Activated B cell treated with CpG ODN at 0.5 μM for 24 hours (primary cell): Measurements from ENCODE around the gene EFCAB8. TPM values are rescaled to one million over a fixed set of nuclear protein-coding genes. Genes with fewer than 3 reads are reported as not detected.

Source experiments
- ATAC-seq: fragments of 200-7000 bp; cut with Tn5 transposase; one replicate; pipeline ENCODE4 v1.10.0; 2021; ENCODE audit warnings: low read depth, mild to moderate bottlenecking, moderate library complexity
- CTCF ChIA-PET: fragments of 350-600 bp; sonication (Branson Sonifier 250); formaldehyde crosslinking; loops from one replicate; lab custom pipeline; 2021; ENCODE audit warnings: antibody characterized with exemption; lab: Charles Lee
- POLR2A ChIA-PET: fragments of 350-600 bp; sonication (Branson Sonifier 250); formaldehyde crosslinking; loops from one replicate; lab custom pipeline; 2021; ENCODE audit warnings: antibody characterized with exemption; lab: Charles Lee
- DNase-seq: peaks from one replicate; pipeline ENCODE4 v3.0.0; 2022
- H3K27ac Mint-ChIP-seq: one replicate; pipeline ENCODE4 v1.8.0; 2020; ENCODE audit warnings: mixed read lengths
- H3K27me3 Mint-ChIP-seq: one replicate; pipeline ENCODE4 v1.8.0; 2021; ENCODE audit warnings: mixed read lengths
- H3K36me3 Mint-ChIP-seq: one replicate; pipeline ENCODE4 v1.8.0; 2021; ENCODE audit warnings: low read depth, mixed read lengths
- H3K4me1 Mint-ChIP-seq: one replicate; pipeline ENCODE4 v1.8.0; 2021; ENCODE audit warnings: mixed read lengths
- H3K4me3 Mint-ChIP-seq: one replicate; pipeline ENCODE4 v1.8.0; 2020; ENCODE audit warnings: mild to moderate bottlenecking, mixed read lengths
- H3K9me3 Mint-ChIP-seq: one replicate; pipeline ENCODE4 v1.8.0; 2020; ENCODE audit warnings: mixed read lengths
- CTCF ChIP-seq: fragments of 200-600 bp; IDR thresholded peaks from one replicate; pipeline ENCODE4 v1.8.0; 2022; ENCODE audit warnings: antibody characterized with exemption, mild to moderate bottlenecking
- intact Hi-C: fragments of 100-400 bp; cut with micrococcal nuclease; formaldehyde crosslinking; loops from one replicate; pipeline ENCODE4 v1.15.1; 2024
- total RNA-seq: library from RNA; stranded (reverse); gene quantifications from 2 replicates; pipeline ENCODE4 v1.2.3, GENCODE V29; 2022

EFCAB8 gene
- total RNA-seq, 1 donor from 2014 or later: 0.71 TPM

GRCh38 chr20:32841632-32842031 lies 17.1 kb upstream of the EFCAB8 start:
- DNase-seq (no peak), ATAC-seq (no peak)
- POLR2A ChIA-PET: no interaction called here
- Mint-ChIP-seq H3K27me3 (no peaks in the 10 kb centered on the region), H3K36me3 (peaks cover 83% of the 10 kb centered on the region), H3K4me1 (no peaks in the 10 kb centered on the region), H3K9me3 (no peaks in the 10 kb centered on the region), H3K27ac (no peak overlapping the region), H3K4me3 (no peak overlapping the region)
- CTCF ChIA-PET: no interaction called here
- no peak for TF ChIP-seq CTCF
- intact Hi-C loops: no loop called here

DNA sequence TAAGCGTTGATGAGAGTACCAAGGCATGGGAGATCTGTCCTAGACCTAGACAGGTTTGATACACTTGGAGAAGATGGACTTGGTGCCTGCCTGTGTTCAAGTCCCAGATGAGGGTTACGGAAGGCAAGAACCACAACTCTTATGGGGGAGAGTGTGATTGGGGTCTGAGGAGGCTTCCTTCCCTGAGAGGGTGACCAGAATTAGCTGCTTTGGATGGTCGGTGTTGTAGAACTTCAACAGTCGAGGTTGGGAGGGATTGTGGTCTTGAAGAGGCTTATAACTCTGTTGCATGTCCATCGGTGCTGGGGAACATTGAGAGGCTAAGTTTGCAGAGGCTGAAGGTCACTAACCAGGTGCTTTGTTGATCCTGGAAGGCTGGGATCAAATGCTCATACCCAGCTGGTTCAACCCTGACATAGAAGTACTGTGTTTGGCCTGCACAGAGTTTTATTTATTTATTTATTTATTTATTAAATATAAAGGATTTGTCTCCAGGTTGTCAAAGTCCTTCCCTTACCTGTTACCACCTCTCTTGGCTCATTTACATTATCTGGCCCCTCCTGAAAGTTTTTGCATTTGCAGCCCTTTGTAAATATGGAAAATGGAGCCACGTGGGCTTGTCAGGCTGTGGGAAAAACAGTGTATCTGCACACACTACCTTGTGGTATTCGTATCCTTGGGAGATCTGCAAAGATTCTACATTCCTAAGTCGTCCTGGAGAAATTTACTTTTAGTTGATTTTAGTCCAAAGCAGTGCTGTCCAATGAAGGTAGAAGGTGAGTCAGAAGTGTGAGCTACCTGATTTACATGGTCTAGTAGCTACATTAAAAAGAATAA lies 15.8 kb upstream of the EFCAB8 start:
- no peak for TF ChIP-seq CTCF
- ChIA-PET POLR2A (interaction anchor here (0.7 kb wide), 1 partner anchor 20 kb away, joined by 5 read pairs; no protein-coding TSS in a partner anchor), CTCF (interaction anchor here (0.7 to 0.9 kb wide), 2 partner anchors 319 to 1992 kb away, joined by 3 read pairs; no protein-coding TSS in a partner anchor)
- no peak for ATAC-seq
- intact Hi-C loops: no loop called here
- Mint-ChIP-seq H3K27me3 (no peaks in the 10 kb centered on the region), H3K27ac (no peak overlapping the region), H3K4me3 (no peak overlapping the region), H3K9me3 (no peaks in the 10 kb centered on the region), H3K36me3 (peaks cover 84% of the 10 kb centered on the region), H3K4me1 (no peaks in the 10 kb centered on the region)
- no peak for DNase-seq

DNA sequence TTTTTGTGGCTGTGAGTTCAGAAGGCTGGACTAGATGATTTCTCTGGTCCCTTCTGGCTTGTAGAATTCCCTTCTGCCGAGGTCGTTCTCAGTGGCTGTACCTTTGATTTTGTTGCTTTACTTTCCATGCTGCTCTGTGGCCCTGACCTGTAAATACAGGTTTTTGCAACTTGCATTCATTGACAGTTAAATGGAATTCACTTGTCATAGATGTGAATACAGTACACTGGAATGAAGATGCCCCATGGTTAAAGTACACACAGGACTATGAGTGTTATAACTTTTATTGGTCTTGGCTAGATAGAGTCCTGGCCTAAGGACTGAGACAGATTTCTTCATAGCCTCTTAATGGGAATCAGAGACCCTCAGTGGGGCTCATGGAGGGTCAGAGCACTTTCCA lies 12.9 kb upstream of the EFCAB8 start:
- Mint-ChIP-seq H3K4me3 (no peak overlapping the region), H3K4me1 (no peaks in the 10 kb centered on the region), H3K9me3 (no peaks in the 10 kb centered on the region), H3K27me3 (no peaks in the 10 kb centered on the region), H3K36me3 (peaks cover 86% of the 10 kb centered on the region), H3K27ac (no peak overlapping the region)
- no peak for DNase-seq
- ChIA-PET POLR2A (interaction anchor here (0.7 kb wide), 1 partner anchor 142 kb away, joined by 3 read pairs; no protein-coding TSS in a partner anchor), CTCF (no interaction called here)
- ATAC-seq: no peak
- intact Hi-C loops: no loop called here
- no peak for TF ChIP-seq CTCF

GRCh38 chr20:32846852-32847251 lies 11.9 kb upstream of the EFCAB8 start:
- Mint-ChIP-seq H3K27me3 (no peaks in the 10 kb centered on the region), H3K4me3 (no peak overlapping the region), H3K36me3 (peaks cover 88% of the 10 kb centered on the region), H3K27ac (no peak overlapping the region), H3K9me3 (no peaks in the 10 kb centered on the region), H3K4me1 (no peaks in the 10 kb centered on the region)
- CTCF ChIA-PET: interaction anchor here (0.6 kb wide), 1 partner anchor 9 kb away, joined by 3 read pairs; no protein-coding TSS in a partner anchor
- TF ChIP-seq CTCF: no peak
- DNase-seq (no peak), ATAC-seq (no peak)
- POLR2A ChIA-PET: no interaction called here
- intact Hi-C loops: no loop called here

DNA sequence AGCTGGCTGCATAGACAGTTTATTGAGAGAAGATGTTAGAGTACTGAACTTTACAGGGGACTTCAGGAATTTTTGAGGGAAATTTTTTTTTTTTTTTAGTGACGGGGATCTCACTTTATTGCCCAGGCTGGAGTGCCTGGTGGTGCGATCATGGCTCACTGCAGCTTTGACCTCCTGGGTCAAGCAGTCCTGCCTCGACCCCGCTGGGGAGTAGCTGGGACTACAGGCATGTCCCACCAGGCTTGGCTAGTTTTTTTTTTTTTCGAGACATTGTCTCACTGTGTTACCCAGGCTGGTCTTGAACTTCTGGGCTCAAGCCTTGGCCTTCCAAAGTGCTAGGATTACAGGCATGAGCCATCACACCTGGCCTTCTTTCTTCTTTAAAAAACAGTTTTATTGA lies 10.8 kb upstream of the EFCAB8 start:
- Mint-ChIP-seq H3K4me3 (no peak overlapping the region), H3K4me1 (no peaks in the 10 kb centered on the region), H3K36me3 (peaks cover 89% of the 10 kb centered on the region), H3K27me3 (no peaks in the 10 kb centered on the region), H3K9me3 (no peaks in the 10 kb centered on the region), H3K27ac (no peak overlapping the region)
- intact Hi-C loops: no loop called here
- ATAC-seq: no peak
- CTCF ChIA-PET: no interaction called here
- no peak for DNase-seq
- POLR2A ChIA-PET: no interaction called here
- TF ChIP-seq CTCF: no peak
